ENCODE measurements around the gene SRPX2.

GRCh38 chrX:100717363-100717762 is 73.4 kb downstream of the SRPX2 start:
- TF ChIP-seq CTCF (IDR thresholded peaks at IDR 0.05) (no peak), POLR2AphosphoS5 (IDR thresholded peaks at IDR 0.05) (no peak)
